Subcutaneous adipose tissue (tissue), 4 donors: ENCODE results near the gene GDF2. TPM values are rescaled to one million over a fixed set of nuclear protein-coding genes. Genes with fewer than 3 reads are reported as not detected.

ENCODE experiments used
- CTCF ChIP-seq: fragments of 450-650 bp; IDR thresholded peaks from one replicate; pipeline ENCODE4 v1.5.1; 2016; ENCODE audit warnings: low read depth, mild to moderate bottlenecking, control low read depth, antibody characterized with exemption, moderate library complexity
- total RNA-seq, 4 donors: library from RNA; depleted of rRNA; stranded (reverse); fragments of >200 nt; gene quantifications; one replicate each; pipeline ENCODE4 v1.1.0, GENCODE V29; 2016

The GDF2 gene
- total RNA-seq, 4 donors from 2014 or later, result not detected

GRCh38 chr10:47334466-47335295 lies 12.4 kb downstream of the GDF2 start:
- TF ChIP-seq CTCF, result no peak

GRCh38 chr10:47335906-47336305 lies 13.7 kb downstream of the GDF2 start:
- no peak for TF ChIP-seq CTCF

- no peak for TF ChIP-seq CTCF
These were observed 14.3 kb downstream of the GDF2 start for GRCh38 chr10:47336387-47337134.

GRCh38 chr10:47337310-47337709 lies 15.1 kb downstream of the GDF2 start:
- TF ChIP-seq CTCF, result no peak

- TF ChIP-seq CTCF, result no peak
These were observed 17.0 kb downstream of the GDF2 start for GRCh38 chr10:47339186-47339735.

GRCh38 chr10:47339759-47340607 lies 17.7 kb downstream of the GDF2 start:
- TF ChIP-seq CTCF, result no peak
